ENCODE data around the gene PAXIP1. TPM values are rescaled to one million over a fixed set of nuclear protein-coding genes. Genes with fewer than 3 reads are reported as not detected.

The PAXIP1 gene
- total and polyA plus RNA-seq, 11 donors, result 3.5 to 7.8 (median 5.3) TPM

Other genes with a start within 250 kb of the PAXIP1 start
- not detected for gene HTR5A, start 67.2 kb upstream of the PAXIP1 start, total RNA-seq
- not detected for gene HTR5A, start 67.2 kb upstream of the PAXIP1 start, polyA plus RNA-seq

All from heart left ventricle (tissue), 11 donors.